H1 (cell line): ENCODE measurements around the gene KLF7. TPM values are rescaled to one million over a fixed set of nuclear protein-coding genes. Genes with fewer than 3 reads are reported as not detected.

Experiments
- CTCF ChIA-PET: fragments of 300-600 bp; sonication (Branson Sonifier 250); formaldehyde crosslinking; loops from one replicate; lab custom pipeline; 2021; ENCODE audit not compliant: partially characterized antibody; lab: Charles Lee
- POLR2A ChIA-PET: fragments of 300-600 bp; sonication (Branson Sonifier 250); formaldehyde crosslinking; loops from one replicate; lab custom pipeline; 2021; ENCODE audit warnings: inconsistent platforms; ENCODE audit not compliant: partially characterized antibody; lab: Charles Lee
- DNase-seq, 2 experiments: peaks; one replicate each; pipeline versions ENCODE4 v3.0.0 to v3.0.0-alpha.2; 2010 to 2022; ENCODE audit warnings: low spot score in 2 of 2, low read depth in 1 of 2, mixed read lengths in 1 of 2
- FAIRE-seq: peaks from 2 replicates; lab custom pipeline; 2011; peaks lifted over from hg19 to GRCh38; lab: Jason Lieb, UNC
- H2AFZ ChIP-seq: 2 replicates; pipeline ENCODE4 v1.8.1; 2012; ENCODE audit warnings: low read length, inconsistent platforms
- H2AK5ac ChIP-seq: 2 replicates; pipeline ENCODE4 v1.6.1; 2013; ENCODE audit warnings: low read depth, low read length
- H2BK120ac ChIP-seq: replicated peaks from 2 replicates; pipeline ENCODE3; 2013; ENCODE audit warnings: low read depth, low read length, inconsistent platforms
- H2BK12ac ChIP-seq: 2 replicates; pipeline ENCODE4 v1.6.1; 2013; ENCODE audit warnings: low read depth, low read length
- H2BK15ac ChIP-seq: 2 replicates; pipeline ENCODE4 v1.6.1; 2013; ENCODE audit warnings: low read length
- H2BK20ac ChIP-seq: 2 replicates; pipeline ENCODE4 v1.6.1; 2013; ENCODE audit warnings: low read length
- H2BK5ac ChIP-seq: 2 replicates; pipeline ENCODE4 v1.6.1; 2013; ENCODE audit warnings: low read depth, low read length
- H3K14ac ChIP-seq: 2 replicates; pipeline ENCODE4 v1.6.1; 2013; ENCODE audit warnings: inconsistent platforms; ENCODE audit not compliant: insufficient read length
- H3K18ac ChIP-seq: 2 replicates; pipeline ENCODE4 v1.6.1; 2013; ENCODE audit warnings: low read length; ENCODE audit errors: extremely low read depth
- H3K23ac ChIP-seq: 2 replicates; pipeline ENCODE4 v1.6.1; 2013; ENCODE audit warnings: inconsistent platforms; ENCODE audit not compliant: insufficient read length
- H3K23me2 ChIP-seq: 2 replicates; pipeline ENCODE4 v1.6.1; 2013; ENCODE audit warnings: low read depth, low read length
- H3K27ac ChIP-seq: 2 replicates; pipeline ENCODE4 v1.6.1; 2011; ENCODE audit warnings: low read depth, low read length, inconsistent platforms
- H3K27me3 ChIP-seq, 4 experiments: replicated peaks in 1 of 4; 1 replicate in 1 of 4; 2 replicates in 3 of 4; pipeline versions ENCODE4 v1.6.1 to v1.8.1; 2011 to 2013; ENCODE audit warnings: low read length in 3 of 4, mild to moderate bottlenecking in 3 of 4, inconsistent platforms in 2 of 4, mixed read lengths in 2 of 4, moderate library complexity in 1 of 4; ENCODE audit not compliant: control insufficient read depth in 3 of 4, insufficient read depth in 3 of 4; ENCODE audit errors: extremely low read depth in 1 of 4
- H3K36me3 ChIP-seq, 4 experiments: 2 replicates each; pipeline versions ENCODE4 v1.6.1 to v1.8.1; 2011 to 2013; ENCODE audit warnings: mild to moderate bottlenecking in 4 of 4, low read length in 3 of 4, moderate library complexity in 2 of 4, control low read depth in 1 of 4, inconsistent platforms in 1 of 4; ENCODE audit not compliant: insufficient read depth in 4 of 4, control insufficient read depth in 2 of 4
- H3K4ac ChIP-seq: replicated peaks from 2 replicates; pipeline ENCODE3; 2013; ENCODE audit warnings: low read length, low read depth, mixed read lengths, inconsistent platforms; ENCODE audit not compliant: insufficient read length
- H3K4me1 ChIP-seq, 4 experiments: replicated peaks in 1 of 4; 1 replicate in 1 of 4; 2 replicates in 3 of 4; pipeline versions ENCODE4 v1.6.1 to v1.8.1; 2011 to 2013; ENCODE audit warnings: low read length in 3 of 4, inconsistent platforms in 2 of 4, mixed read lengths in 1 of 4; ENCODE audit not compliant: insufficient read depth in 4 of 4, control insufficient read depth in 3 of 4
- H3K4me2 ChIP-seq, 2 experiments: 2 replicates each; pipeline versions ENCODE4 v1.6.1 to v1.8.1; 2011 to 2013; ENCODE audit warnings: low read depth in 2 of 2, low read length in 2 of 2, control low read depth in 1 of 2, inconsistent platforms in 1 of 2, mild to moderate bottlenecking in 1 of 2; ENCODE audit not compliant: insufficient read depth in 1 of 2
- H3K4me3 ChIP-seq, 4 experiments: fragments of 200-600, 300-600 bp in 1 of 4; sonication (generic), shearing (Covaris generic), sonication (Bioruptor Twin) in 1 of 4; 2 replicates each; pipeline versions ENCODE4 v1.5.1 to v1.8.1; 2011 to 2016; ENCODE audit warnings: low read length in 4 of 4, low read depth in 3 of 4, control low read depth in 2 of 4, inconsistent platforms in 2 of 4, mild to moderate bottlenecking in 2 of 4, mixed read lengths in 1 of 4, moderate library complexity in 1 of 4; ENCODE audit not compliant: insufficient read depth in 2 of 4; ENCODE audit errors: extremely low read depth in 1 of 4
- H3K56ac ChIP-seq: replicated peaks from 2 replicates; pipeline ENCODE3; 2013; ENCODE audit warnings: low read depth, mild to moderate bottlenecking, mixed read lengths, low read length, inconsistent platforms; ENCODE audit not compliant: insufficient read length
- H3K79me1 ChIP-seq: 2 replicates; pipeline ENCODE4 v1.6.1; 2013; ENCODE audit warnings: low read depth, low read length, control low read depth
- H3K79me2 ChIP-seq, 2 experiments: 2 replicates each; pipeline versions ENCODE4 v1.6.1 to v1.8.1; 2012 to 2013; ENCODE audit warnings: low read length in 2 of 2, mild to moderate bottlenecking in 2 of 2, inconsistent platforms in 1 of 2; ENCODE audit not compliant: insufficient read depth in 2 of 2, control insufficient read depth in 1 of 2
- H3K9ac ChIP-seq, 4 experiments: replicated peaks in 1 of 4; 1 replicate in 1 of 4; 2 replicates in 3 of 4; pipeline versions ENCODE4 v1.6.1 to v1.8.1; 2011 to 2013; ENCODE audit warnings: low read depth in 3 of 4, low read length in 3 of 4, control low read depth in 2 of 4, mild to moderate bottlenecking in 2 of 4, moderate library complexity in 2 of 4, inconsistent platforms in 1 of 4; ENCODE audit errors: extremely low read depth in 1 of 4
- H3K9me3 ChIP-seq, 2 experiments: 2 replicates each; pipeline versions ENCODE4 v1.6.1 to v1.8.1; 2012 to 2013; ENCODE audit warnings: mild to moderate bottlenecking in 2 of 2, moderate library complexity in 2 of 2, control low read depth in 1 of 2, inconsistent platforms in 1 of 2, low read depth in 1 of 2, low read length in 1 of 2, mixed read lengths in 1 of 2; ENCODE audit not compliant: insufficient read depth in 2 of 2
- H4K20me1 ChIP-seq, 2 experiments: replicated peaks in 1 of 2; 2 replicates each; pipeline versions ENCODE3 to v1.8.1; 2011 to 2013; ENCODE audit warnings: inconsistent platforms in 2 of 2, low read length in 2 of 2, mild to moderate bottlenecking in 1 of 2; ENCODE audit not compliant: insufficient read depth in 2 of 2, control insufficient read depth in 1 of 2
- H4K5ac ChIP-seq: 2 replicates; pipeline ENCODE4 v1.6.1; 2013; ENCODE audit warnings: low read length, low read depth, mixed read lengths, inconsistent platforms; ENCODE audit not compliant: insufficient read length
- H4K8ac ChIP-seq: 2 replicates; pipeline ENCODE4 v1.8.0; 2013; ENCODE audit warnings: mild to moderate bottlenecking, moderate library complexity, low read length, inconsistent platforms; ENCODE audit not compliant: insufficient read depth; ENCODE audit errors: extremely low read depth
- H4K91ac ChIP-seq: replicated peaks from 2 replicates; pipeline ENCODE3; 2013; ENCODE audit warnings: low read length, mixed read lengths, inconsistent platforms; ENCODE audit not compliant: insufficient read length
- CBX8 ChIP-seq: fragments of 300-800, 300-1000 bp; sonication (generic); IDR thresholded peaks from 2 replicates; pipeline ENCODE4 v1.7.1; 2016; ENCODE audit warnings: low read depth, low read length, borderline replicate concordance
- CTBP2 ChIP-seq: IDR thresholded peaks from 2 replicates; pipeline ENCODE4 v1.7.0; 2011; ENCODE audit warnings: borderline replicate concordance, mild to moderate bottlenecking, moderate library complexity, mixed read lengths, low read length; ENCODE audit not compliant: insufficient read depth, insufficient read length
- POU5F1 ChIP-seq: IDR thresholded peaks from 2 replicates; pipeline ENCODE4 v1.6.1; 2011; ENCODE audit warnings: low read depth, mild to moderate bottlenecking, low read length, moderate library complexity
- RAD21 ChIP-seq, 2 experiments: IDR thresholded peaks in 1 of 2; conservative IDR thresholded peaks in 1 of 2; 2 replicates each; pipeline ENCODE4 v1.6.1; 2011; ENCODE audit warnings: low read depth in 2 of 2, low read length in 2 of 2, improper control_type of control experiment in 1 of 2, inconsistent platforms in 1 of 2, mild to moderate bottlenecking in 1 of 2, moderate library complexity in 1 of 2
- SAP30 ChIP-seq: fragments of 300-600 bp; sonication (generic); IDR thresholded peaks from 2 replicates; pipeline ENCODE4 v1.7.1; 2012; ENCODE audit warnings: low read length, moderate library complexity, mild to moderate bottlenecking, inconsistent platforms; ENCODE audit not compliant: insufficient read depth, insufficient replicate concordance
- WGBS, 2 experiments: shearing (Covaris generic) in 1 of 2; methylation state at CpG; one replicate each; pipeline versions ENCODE4 v1.1.6 to v1.1.7; 2013 to 2015; ENCODE audit warnings: low lambda C conversion rate in 2 of 2, mixed read lengths in 2 of 2, inconsistent platforms in 1 of 2, low coverage in 1 of 2, missing lambda C conversion rate in 1 of 2; ENCODE audit not compliant: insufficient replicate concordance in 2 of 2, insufficient coverage in 1 of 2, insufficient read length in 1 of 2; ENCODE audit errors: extremely low coverage in 1 of 2, missing lambda C conversion rate in 1 of 2; 5-methylcytosine and 5-hydroxymethylcytosine counted together
- polyA plus RNA-seq, 7 experiments: library from polyadenylated mRNA; depleted of rRNA in 3 of 7; stranded (reverse) in 5 of 7; unstranded in 2 of 7; fragments of >200 nt in 5 of 7; fragments of 200-250 nt in 2 of 7; gene quantifications; 1 replicate in 5 of 7; 2 replicates in 1 of 7; 4 replicates in 1 of 7; pipeline versions ENCODE4 v1.2.1 to v1.2.3, GENCODE V29; 2011 to 2013; ENCODE audit warnings: missing spikeins in 2 of 7, mixed read lengths in 2 of 7
- total RNA-seq: library from RNA; stranded (reverse); fragmentation: NEBNext Ultra II Directional; extraction: Animal tissue kit (Norgen Biotek cat#: 25700); gene quantifications from 2 replicates; pipeline ENCODE4 v1.2.1, GENCODE V29; 2021

Gene KLF7
- total and polyA plus RNA-seq, 2 of the 8 experiments (the other 6 are each of a cell fraction or from before 2014, with no cell fraction given), result 9.6 to 23.3 TPM

- 0 out of 2 replicates have a peak, but pooled peaks cover 2% of the 10 kb centered on the region for H3K79me1 ChIP-seq
- 83% methylated on average over 7 of the region's 7 CpGs; no CpG with 5 or more reads in 1 of the 2 experiments for WGBS, 2 experiments
- H4K20me1 ChIP-seq, result no peaks in the 10 kb centered on the region
- ChIA-PET CTCF (interaction anchor here (0.9 to 1.2 kb wide), 4 partner anchors 20 to 385 kb away, joined by 3 to 5 read pairs (median 3); no protein-coding TSS in a partner anchor), POLR2A (interaction anchor here (0.6 to 1.6 kb wide), 2 partner anchors 15 to 77 kb away, joined by 3 read pairs; partner anchors contain the start of gene KLF7)
- no peak overlapping the region for H2BK120ac ChIP-seq
- no peak overlapping the region for H3K14ac ChIP-seq
- H3K56ac ChIP-seq, result no peak overlapping the region
- no peaks in the 10 kb centered on the region for H3K23me2 ChIP-seq
- H3K9me3 ChIP-seq, result no peaks in the 10 kb centered on the region
- H2BK5ac ChIP-seq, result no peak overlapping the region
- no peak overlapping the region for H4K5ac ChIP-seq
- H3K4me1 ChIP-seq, result peaks cover 4 to 15% (median 14%) of the 10 kb centered on the region in 4 experiments
- no peak overlapping the region for H3K9ac ChIP-seq
- DNase-seq (no peak), FAIRE-seq (no peak)
- H3K27me3 ChIP-seq, result no peaks in the 10 kb centered on the region
- H3K36me3 ChIP-seq, result peaks cover 0 to 5% (median 0%) of the 10 kb centered on the region in 4 experiments; a peak in 1 of 8 replicates
- H2BK12ac ChIP-seq, result peak overlapping the region; percentile 62; the same call in 1 of the 2 replicates
- H4K8ac ChIP-seq, result no peak overlapping the region
- no peak overlapping the region for H2AFZ ChIP-seq
- H3K4ac ChIP-seq, result no peak overlapping the region
- H2AK5ac ChIP-seq, result no peak overlapping the region
- no peak overlapping the region for H3K23ac ChIP-seq
- no peak overlapping the region for H3K4me2 ChIP-seq
- peak overlapping the region; percentile 65 for H3K18ac ChIP-seq
- H3K4me3 ChIP-seq, result no peak overlapping the region
- no peak overlapping the region for H3K27ac ChIP-seq
- H3K79me2 ChIP-seq, result peaks cover 0 to 5% of the 10 kb centered on the region in 2 experiments; a peak in 2 of 4 replicates
- no peak overlapping the region for H2BK15ac ChIP-seq
- peak overlapping the region; percentile 5 for H4K91ac ChIP-seq
- peak overlapping the region; percentile 15; the same call in 1 of the 2 replicates for H2BK20ac ChIP-seq
- TF ChIP-seq CBX8 (no peak), RAD21 (IDR thresholded peaks at IDR 0.05 in 1 of 2, conservative IDR thresholded peaks at IDR 0.05 in 1 of 2; ENCODE audit: low read depth in 2 of 2, low read length in 2 of 2) (no peak), CTBP2 (no peak), POU5F1 (no peak), SAP30 (no peak)
Observed at GRCh38 chr2:207088276-207088675, 77.5 kb downstream of the KLF7 start.
